Mesodermal cell (in vitro differentiated cells): ENCODE results near the gene RRM2.

Experiments used
- H3K27ac ChIP-seq: 2 replicates; pipeline ENCODE4 v1.7.0; 2013; ENCODE audit warnings: mild to moderate bottlenecking, low read depth, low read length, moderate library complexity; ENCODE audit not compliant: severe bottlenecking
- H3K36me3 ChIP-seq: 2 replicates; pipeline ENCODE4 v1.7.1; 2013; ENCODE audit warnings: mild to moderate bottlenecking, low read length, moderate library complexity; ENCODE audit not compliant: control insufficient read depth, insufficient read depth
- H3K4me1 ChIP-seq: one replicate; pipeline ENCODE4 v1.7.1; 2013; ENCODE audit warnings: mild to moderate bottlenecking, low read length; ENCODE audit not compliant: insufficient read depth, control insufficient read depth, poor library complexity, severe bottlenecking
- H3K4me3 ChIP-seq: 2 replicates; pipeline ENCODE4 v1.7.0; 2013; ENCODE audit warnings: low read length, control low read depth, mild to moderate bottlenecking; ENCODE audit not compliant: insufficient read depth, poor library complexity, severe bottlenecking; ENCODE audit errors: extremely low read depth
- H3K9me3 ChIP-seq: 2 replicates; pipeline ENCODE4 v1.7.1; 2013; ENCODE audit warnings: mild to moderate bottlenecking, low read length, moderate library complexity; ENCODE audit not compliant: control insufficient read depth
- WGBS, 2 experiments: methylation state at CpG; one replicate each; pipeline ENCODE4 v1.1.5; 2013; ENCODE audit warnings: missing lambda C conversion rate in 2 of 2; ENCODE audit not compliant: insufficient coverage in 2 of 2; 5-methylcytosine and 5-hydroxymethylcytosine counted together

Gene RRM2

DNA sequence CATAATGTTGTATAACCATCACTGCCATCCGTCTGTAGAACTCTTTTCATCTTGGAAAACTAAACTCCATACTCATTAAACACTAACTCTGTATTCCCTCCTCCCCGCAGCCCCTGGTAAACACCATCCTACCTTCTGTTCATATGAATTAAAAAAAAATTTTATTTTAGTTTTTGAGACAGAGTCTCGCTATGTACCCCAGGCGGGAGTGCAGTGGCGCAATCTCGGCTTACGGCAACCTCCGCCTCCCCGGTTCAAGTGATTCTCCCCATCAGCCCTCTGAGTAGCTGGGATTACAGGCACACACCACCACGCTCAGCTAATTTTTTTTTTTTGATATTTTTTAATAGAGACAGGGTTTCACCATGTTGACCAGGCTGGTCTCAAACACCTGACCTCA, 52.9 kb downstream of the RRM2 start:
- peaks cover 10% of the 10 kb centered on the region for H3K4me1 ChIP-seq
- WGBS, 2 experiments, result 91 to 98% methylated on average over 1 to 9 of the region's 10 CpGs
- no peak overlapping the region for H3K4me3 ChIP-seq
- no peak overlapping the region for H3K27ac ChIP-seq
- no peaks in the 10 kb centered on the region for H3K36me3 ChIP-seq
- no peaks in the 10 kb centered on the region for H3K9me3 ChIP-seq

- H3K9me3 ChIP-seq, result no peaks in the 10 kb centered on the region
- no peaks in the 10 kb centered on the region for H3K36me3 ChIP-seq
- no peak overlapping the region for H3K27ac ChIP-seq
- H3K4me1 ChIP-seq, result no peaks in the 10 kb centered on the region
- 89 to 92% methylated on average over 6 of the region's 7 CpGs for WGBS, 2 experiments
- no peak overlapping the region for H3K4me3 ChIP-seq
Measured at GRCh38 chr2:10178751-10179150, 56.2 kb downstream of the RRM2 start.

GRCh38 chr2:10179422-10179821, 56.9 kb downstream of the RRM2 start:
- Histone ChIP-seq H3K4me1 (no peaks in the 10 kb centered on the region), H3K9me3 (no peaks in the 10 kb centered on the region), H3K27ac (no peak overlapping the region), H3K4me3 (no peak overlapping the region), H3K36me3 (no peaks in the 10 kb centered on the region)
- WGBS, 2 experiments, result 100% methylated on average over 2 of the region's 3 CpGs; no CpG with 5 or more reads in 1 of the 2 experiments

- WGBS, 2 experiments, result 83 to 90% methylated on average over 6 of the region's 7 CpGs
- Histone ChIP-seq H3K4me1 (no peaks in the 10 kb centered on the region), H3K9me3 (no peaks in the 10 kb centered on the region), H3K27ac (no peak overlapping the region), H3K36me3 (no peaks in the 10 kb centered on the region), H3K4me3 (no peak overlapping the region)
Measured at GRCh38 chr2:10180229-10180628, 57.7 kb downstream of the RRM2 start.
